Esophagus muscularis mucosa (tissue), 3 donors: ENCODE results near the gene PLPP4.

ENCODE experiments used
- EP300 ChIP-seq: sonication (generic); formaldehyde crosslinking; IDR thresholded peaks from one replicate; pipeline ENCODE4 v1.6.1; 2017; ENCODE audit warnings: antibody characterized with exemption
- TF ChIP-seq, protein P1 (sequence below), 3 experiments: fragments of 200-600 bp in 2 of 3; fragments of 450-650 bp in 1 of 3; sonication (generic) in 2 of 3; IDR thresholded peaks; one replicate each; pipeline ENCODE4 v1.5.1; 2017 to 2019; ENCODE audit warnings: antibody characterized with exemption in 3 of 3, mild to moderate bottlenecking in 2 of 3, moderate library complexity in 1 of 3

DNA sequence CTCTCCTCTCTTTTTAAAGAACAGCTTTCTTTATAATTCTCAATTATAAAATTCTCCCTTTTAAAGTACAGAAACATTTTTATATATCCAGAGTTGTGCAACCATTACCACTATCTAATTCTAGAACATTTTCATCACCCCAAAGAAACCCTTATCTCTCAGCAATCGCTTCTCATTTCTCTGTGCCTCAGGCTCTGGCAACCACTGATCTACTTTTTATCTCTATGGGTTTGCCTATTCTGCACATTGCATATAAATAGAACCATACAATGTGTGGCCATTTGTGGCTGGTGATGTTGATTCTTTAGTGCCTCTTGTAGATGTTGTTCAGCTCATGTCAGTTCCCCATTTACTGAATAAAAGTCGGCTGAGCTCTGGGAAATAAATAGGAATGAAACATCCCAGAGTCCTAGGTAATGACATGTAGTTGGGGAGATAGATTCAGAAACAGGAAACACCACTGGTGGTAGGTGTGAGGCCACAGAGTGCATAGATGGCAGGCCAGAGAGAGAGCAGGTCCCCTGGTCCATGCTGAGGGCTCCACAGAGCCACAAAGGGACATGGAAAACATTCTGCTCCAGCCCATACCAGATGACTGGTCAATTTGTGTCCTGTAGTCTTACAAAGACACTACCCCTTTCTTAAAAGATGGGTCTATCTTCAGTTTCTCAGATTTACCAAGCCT, 126.5 kb downstream of the PLPP4 start:
- no peak for TF ChIP-seq EP300
- TF ChIP-seq, protein P1, sequence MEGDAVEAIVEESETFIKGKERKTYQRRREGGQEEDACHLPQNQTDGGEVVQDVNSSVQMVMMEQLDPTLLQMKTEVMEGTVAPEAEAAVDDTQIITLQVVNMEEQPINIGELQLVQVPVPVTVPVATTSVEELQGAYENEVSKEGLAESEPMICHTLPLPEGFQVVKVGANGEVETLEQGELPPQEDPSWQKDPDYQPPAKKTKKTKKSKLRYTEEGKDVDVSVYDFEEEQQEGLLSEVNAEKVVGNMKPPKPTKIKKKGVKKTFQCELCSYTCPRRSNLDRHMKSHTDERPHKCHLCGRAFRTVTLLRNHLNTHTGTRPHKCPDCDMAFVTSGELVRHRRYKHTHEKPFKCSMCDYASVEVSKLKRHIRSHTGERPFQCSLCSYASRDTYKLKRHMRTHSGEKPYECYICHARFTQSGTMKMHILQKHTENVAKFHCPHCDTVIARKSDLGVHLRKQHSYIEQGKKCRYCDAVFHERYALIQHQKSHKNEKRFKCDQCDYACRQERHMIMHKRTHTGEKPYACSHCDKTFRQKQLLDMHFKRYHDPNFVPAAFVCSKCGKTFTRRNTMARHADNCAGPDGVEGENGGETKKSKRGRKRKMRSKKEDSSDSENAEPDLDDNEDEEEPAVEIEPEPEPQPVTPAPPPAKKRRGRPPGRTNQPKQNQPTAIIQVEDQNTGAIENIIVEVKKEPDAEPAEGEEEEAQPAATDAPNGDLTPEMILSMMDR (IDR thresholded peaks at IDR 0.05) = no peak
